ENCODE measurements around the gene MIF4GD.

Gene MIF4GD

GRCh38 chr17:75249564-75249963 lies 21.5 kb downstream of the MIF4GD start:
- Histone ChIP-seq H3K4me2 (ENCODE audit: low read length) (peak overlapping the region; percentile 80), H3K4me1 (ENCODE audit: control insufficient read depth, insufficient read depth, low read length) (peaks cover 8% of the 10 kb centered on the region), H3K9me3 (replicated peaks; ENCODE audit: low read length) (no peaks in the 10 kb centered on the region), H3K9ac (ENCODE audit: low read depth, low read length) (no peak overlapping the region), H3K4me3 (ENCODE audit: low read length) (no peak overlapping the region), H3K27me3 (ENCODE audit: control insufficient read depth, insufficient read depth, low read length) (no peaks in the 10 kb centered on the region), H3K36me3 (ENCODE audit: insufficient read depth, low read length) (peaks cover 22% of the 10 kb centered on the region)

GRCh38 chr17:75246404-75246803 lies 24.6 kb downstream of the MIF4GD start:
- Histone ChIP-seq H3K4me1 (ENCODE audit: control insufficient read depth, insufficient read depth, low read length) (peaks cover 18% of the 10 kb centered on the region), H3K36me3 (ENCODE audit: insufficient read depth, low read length) (peaks cover 51% of the 10 kb centered on the region), H3K9me3 (replicated peaks; ENCODE audit: low read length) (no peaks in the 10 kb centered on the region), H3K4me2 (ENCODE audit: low read length) (no peak overlapping the region), H3K4me3 (ENCODE audit: low read length) (no peak overlapping the region), H3K27me3 (ENCODE audit: control insufficient read depth, insufficient read depth, low read length) (no peaks in the 10 kb centered on the region), H3K9ac (ENCODE audit: low read depth, low read length) (no peak overlapping the region)

GRCh38 chr17:75245011-75245410 lies 26.0 kb downstream of the MIF4GD start:
- peaks cover 20% of the 10 kb centered on the region for H3K4me1 ChIP-seq (ENCODE audit: control insufficient read depth, insufficient read depth, low read length)
- H3K9me3 ChIP-seq (replicated peaks; ENCODE audit: low read length), result no peaks in the 10 kb centered on the region
- no peaks in the 10 kb centered on the region for H3K27me3 ChIP-seq (ENCODE audit: control insufficient read depth, insufficient read depth, low read length)
- H3K4me2 ChIP-seq (ENCODE audit: low read length), result no peak overlapping the region
- H3K4me3 ChIP-seq (ENCODE audit: low read length), result no peak overlapping the region
- peaks cover 65% of the 10 kb centered on the region for H3K36me3 ChIP-seq (ENCODE audit: insufficient read depth, low read length)
- no peak overlapping the region for H3K9ac ChIP-seq (ENCODE audit: low read depth, low read length)

GRCh38 chr17:75244133-75244866 lies 26.7 kb downstream of the MIF4GD start:
- H3K9ac ChIP-seq (ENCODE audit: low read depth, low read length), result no peak overlapping the region
- H3K4me3 ChIP-seq (ENCODE audit: low read length), result no peak overlapping the region
- no peak overlapping the region for H3K4me2 ChIP-seq (ENCODE audit: low read length)
- H3K27me3 ChIP-seq (ENCODE audit: control insufficient read depth, insufficient read depth, low read length), result no peaks in the 10 kb centered on the region
- peaks cover 18% of the 10 kb centered on the region for H3K4me1 ChIP-seq (ENCODE audit: control insufficient read depth, insufficient read depth, low read length)
- H3K9me3 ChIP-seq (replicated peaks; ENCODE audit: low read length), result no peaks in the 10 kb centered on the region
- H3K36me3 ChIP-seq (ENCODE audit: insufficient read depth, low read length), result peaks cover 70% of the 10 kb centered on the region

GRCh38 chr17:75242461-75243042 lies 28.5 kb downstream of the MIF4GD start:
- Histone ChIP-seq H3K4me3 (ENCODE audit: low read length) (no peak overlapping the region), H3K36me3 (ENCODE audit: insufficient read depth, low read length) (peaks cover 84% of the 10 kb centered on the region), H3K9me3 (replicated peaks; ENCODE audit: low read length) (no peaks in the 10 kb centered on the region), H3K4me1 (ENCODE audit: control insufficient read depth, insufficient read depth, low read length) (peaks cover 18% of the 10 kb centered on the region), H3K27me3 (ENCODE audit: control insufficient read depth, insufficient read depth, low read length) (no peaks in the 10 kb centered on the region), H3K4me2 (ENCODE audit: low read length) (no peak overlapping the region), H3K9ac (ENCODE audit: low read depth, low read length) (no peak overlapping the region)

- no peaks in the 10 kb centered on the region for H3K9me3 ChIP-seq (replicated peaks; ENCODE audit: low read length)
- H3K27me3 ChIP-seq (ENCODE audit: control insufficient read depth, insufficient read depth, low read length), result no peaks in the 10 kb centered on the region
- H3K9ac ChIP-seq (ENCODE audit: low read depth, low read length), result no peak overlapping the region
- H3K4me2 ChIP-seq (ENCODE audit: low read length), result no peak overlapping the region
- H3K4me3 ChIP-seq (ENCODE audit: low read length), result no peak overlapping the region
- H3K36me3 ChIP-seq (ENCODE audit: insufficient read depth, low read length), result peaks cover 89% of the 10 kb centered on the region
- peaks cover 18% of the 10 kb centered on the region for H3K4me1 ChIP-seq (ENCODE audit: control insufficient read depth, insufficient read depth, low read length)
These were observed 29.0 kb downstream of the MIF4GD start for GRCh38 chr17:75241996-75242460.

- Histone ChIP-seq H3K9ac (ENCODE audit: low read depth, low read length) (no peak overlapping the region), H3K36me3 (ENCODE audit: insufficient read depth, low read length) (peaks cover 92% of the 10 kb centered on the region), H3K4me1 (ENCODE audit: control insufficient read depth, insufficient read depth, low read length) (peaks cover 18% of the 10 kb centered on the region)
These were observed 29.5 kb downstream of the MIF4GD start for GRCh38 chr17:75241502-75241901.

GRCh38 chr17:75241143-75241430 lies 29.9 kb downstream of the MIF4GD start:
- H3K4me3 ChIP-seq (ENCODE audit: low read length), result no peak overlapping the region
- no peak overlapping the region for H3K9ac ChIP-seq (ENCODE audit: low read depth, low read length)
- peaks cover 92% of the 10 kb centered on the region for H3K36me3 ChIP-seq (ENCODE audit: insufficient read depth, low read length)
- peaks cover 18% of the 10 kb centered on the region for H3K4me1 ChIP-seq (ENCODE audit: control insufficient read depth, insufficient read depth, low read length)
- no peaks in the 10 kb centered on the region for H3K9me3 ChIP-seq (replicated peaks; ENCODE audit: low read length)
- H3K27me3 ChIP-seq (ENCODE audit: control insufficient read depth, insufficient read depth, low read length), result no peaks in the 10 kb centered on the region
- H3K4me2 ChIP-seq (ENCODE audit: low read length), result no peak overlapping the region

More at GRCh38 chr17:75241502-75241901, 29.5 kb downstream of the MIF4GD start:
- Histone ChIP-seq H3K9me3 (replicated peaks; ENCODE audit: low read length) (no peaks in the 10 kb centered on the region), H3K4me3 (ENCODE audit: low read length) (no peak overlapping the region), H3K27me3 (ENCODE audit: control insufficient read depth, insufficient read depth, low read length) (no peaks in the 10 kb centered on the region), H3K4me2 (ENCODE audit: low read length) (no peak overlapping the region)

- Histone ChIP-seq H3K4me3 (ENCODE audit: low read length) (no peak overlapping the region), H3K9ac (ENCODE audit: low read depth, low read length) (no peak overlapping the region), H3K36me3 (ENCODE audit: insufficient read depth, low read length) (peaks cover 90% of the 10 kb centered on the region), H3K9me3 (replicated peaks; ENCODE audit: low read length) (no peaks in the 10 kb centered on the region), H3K4me2 (ENCODE audit: low read length) (no peak overlapping the region), H3K4me1 (ENCODE audit: control insufficient read depth, insufficient read depth, low read length) (peaks cover 18% of the 10 kb centered on the region), H3K27me3 (ENCODE audit: control insufficient read depth, insufficient read depth, low read length) (no peaks in the 10 kb centered on the region)
These were observed 30.5 kb downstream of the MIF4GD start for GRCh38 chr17:75240394-75241142.

- no peak overlapping the region for H3K9ac ChIP-seq (ENCODE audit: low read depth, low read length)
- H3K4me2 ChIP-seq (ENCODE audit: low read length), result no peak overlapping the region
- H3K9me3 ChIP-seq (replicated peaks; ENCODE audit: low read length), result no peaks in the 10 kb centered on the region
- no peak overlapping the region for H3K4me3 ChIP-seq (ENCODE audit: low read length)
- H3K4me1 ChIP-seq (ENCODE audit: control insufficient read depth, insufficient read depth, low read length), result peaks cover 18% of the 10 kb centered on the region
- H3K36me3 ChIP-seq (ENCODE audit: insufficient read depth, low read length), result peaks cover 89% of the 10 kb centered on the region
- H3K27me3 ChIP-seq (ENCODE audit: control insufficient read depth, insufficient read depth, low read length), result no peaks in the 10 kb centered on the region
These were observed 31.1 kb downstream of the MIF4GD start for GRCh38 chr17:75239778-75240393.

- Histone ChIP-seq H3K36me3 (ENCODE audit: insufficient read depth, low read length) (peaks cover 89% of the 10 kb centered on the region), H3K9me3 (replicated peaks; ENCODE audit: low read length) (no peaks in the 10 kb centered on the region), H3K4me3 (ENCODE audit: low read length) (no peak overlapping the region), H3K4me2 (ENCODE audit: low read length) (no peak overlapping the region), H3K27me3 (ENCODE audit: control insufficient read depth, insufficient read depth, low read length) (no peaks in the 10 kb centered on the region), H3K9ac (ENCODE audit: low read depth, low read length) (no peak overlapping the region), H3K4me1 (ENCODE audit: control insufficient read depth, insufficient read depth, low read length) (peaks cover 18% of the 10 kb centered on the region)
These were observed 31.8 kb downstream of the MIF4GD start for GRCh38 chr17:75239214-75239613.

Data from skeletal muscle satellite cell (primary cell).